ENCODE measurements around the gene SLC44A3.

GRCh38 chr1:94778808-94779207 is 41.3 kb upstream of the SLC44A3 start:
- TF ChIP-seq EP300 (IDR thresholded peaks at IDR 0.05): no peak
- TF ChIP-seq CTCF (IDR thresholded peaks at IDR 0.05): no peak
